Measurements from ENCODE around the gene SPATS2L.

Gene SPATS2L

GRCh38 chr2:200467806-200468681, 161.6 kb downstream of the SPATS2L start:
- H2AFZ ChIP-seq (ENCODE audit: low read length), result no peak overlapping the region
- no peaks in the 10 kb centered on the region for H3K9me3 ChIP-seq (ENCODE audit: insufficient read depth, low read depth, low read length)
- no peak overlapping the region for H3K9ac ChIP-seq (ENCODE audit: low read depth, low read length, poor library complexity, severe bottlenecking)
- H3K4me3 ChIP-seq (ENCODE audit: low read length, poor library complexity, severe bottlenecking), result no peak overlapping the region
- H3F3A ChIP-seq (ENCODE audit: low read depth), result no peaks in the 10 kb centered on the region
- H3K79me2 ChIP-seq (ENCODE audit: insufficient read depth, low read length), result no peaks in the 10 kb centered on the region
- H3K27me3 ChIP-seq (ENCODE audit: insufficient read depth, low read length, poor library complexity, severe bottlenecking), result no peaks in the 10 kb centered on the region
- TF ChIP-seq CTCF (conservative IDR thresholded peaks at IDR 0.05; ENCODE audit: low read length) (no peak), EZH2phosphoT487 (IDR thresholded peaks at IDR 0.05; ENCODE audit: borderline replicate concordance) (no peak)
- H3K9me2 ChIP-seq (replicated peaks; ENCODE audit: low read depth, low read length), result no peaks in the 10 kb centered on the region
- H3K36me3 ChIP-seq (ENCODE audit: insufficient read depth, low read length), result no peaks in the 10 kb centered on the region
- no peak overlapping the region for H3K4me2 ChIP-seq (ENCODE audit: low read depth, low read length, poor library complexity, severe bottlenecking)
- no peaks in the 10 kb centered on the region for H4K20me1 ChIP-seq (ENCODE audit: insufficient read depth, low read length, poor library complexity, severe bottlenecking)
- H3K4me1 ChIP-seq (ENCODE audit: insufficient read depth, low read length, poor library complexity, severe bottlenecking), result peaks cover 26% of the 10 kb centered on the region

- H3K4me3 ChIP-seq (ENCODE audit: low read length, poor library complexity, severe bottlenecking), result no peak overlapping the region
- H3K36me3 ChIP-seq (ENCODE audit: insufficient read depth, low read length), result no peaks in the 10 kb centered on the region
- TF ChIP-seq CTCF (conservative IDR thresholded peaks at IDR 0.05; ENCODE audit: low read length) (no peak), EZH2phosphoT487 (IDR thresholded peaks at IDR 0.05; ENCODE audit: borderline replicate concordance) (no peak)
- H3K9me3 ChIP-seq (ENCODE audit: insufficient read depth, low read depth, low read length), result no peaks in the 10 kb centered on the region
- H3K4me1 ChIP-seq (ENCODE audit: insufficient read depth, low read length, poor library complexity, severe bottlenecking), result peaks cover 24% of the 10 kb centered on the region
- no peak overlapping the region for H3K4me2 ChIP-seq (ENCODE audit: low read depth, low read length, poor library complexity, severe bottlenecking)
- no peak overlapping the region for H2AFZ ChIP-seq (ENCODE audit: low read length)
- H3K79me2 ChIP-seq (ENCODE audit: insufficient read depth, low read length), result no peaks in the 10 kb centered on the region
- no peaks in the 10 kb centered on the region for H3K27me3 ChIP-seq (ENCODE audit: insufficient read depth, low read length, poor library complexity, severe bottlenecking)
- H3K9me2 ChIP-seq (replicated peaks; ENCODE audit: low read depth, low read length), result no peaks in the 10 kb centered on the region
- H4K20me1 ChIP-seq (ENCODE audit: insufficient read depth, low read length, poor library complexity, severe bottlenecking), result no peaks in the 10 kb centered on the region
- H3K9ac ChIP-seq (ENCODE audit: low read depth, low read length, poor library complexity, severe bottlenecking), result no peak overlapping the region
- H3F3A ChIP-seq (ENCODE audit: low read depth), result no peaks in the 10 kb centered on the region
Observed at GRCh38 chr2:200469708-200470211, 163.3 kb downstream of the SPATS2L start.

- Histone ChIP-seq H3K9ac (ENCODE audit: low read depth, low read length, poor library complexity, severe bottlenecking) (no peak overlapping the region), H3F3A (ENCODE audit: low read depth) (no peaks in the 10 kb centered on the region), H4K20me1 (ENCODE audit: insufficient read depth, low read length, poor library complexity, severe bottlenecking) (no peaks in the 10 kb centered on the region), H3K4me3 (ENCODE audit: low read length, poor library complexity, severe bottlenecking) (no peak overlapping the region), H3K79me2 (ENCODE audit: insufficient read depth, low read length) (no peaks in the 10 kb centered on the region), H3K4me2 (ENCODE audit: low read depth, low read length, poor library complexity, severe bottlenecking) (no peak overlapping the region), H3K9me2 (replicated peaks; ENCODE audit: low read depth, low read length) (no peaks in the 10 kb centered on the region), H3K9me3 (ENCODE audit: insufficient read depth, low read depth, low read length) (no peaks in the 10 kb centered on the region), H3K27me3 (ENCODE audit: insufficient read depth, low read length, poor library complexity, severe bottlenecking) (no peaks in the 10 kb centered on the region), H3K36me3 (ENCODE audit: insufficient read depth, low read length) (no peaks in the 10 kb centered on the region), H3K4me1 (ENCODE audit: insufficient read depth, low read length, poor library complexity, severe bottlenecking) (peaks cover 24% of the 10 kb centered on the region), H2AFZ (ENCODE audit: low read length) (no peak overlapping the region)
- no peak for TF ChIP-seq CTCF (conservative IDR thresholded peaks at IDR 0.05; ENCODE audit: low read length)
- no peak for TF ChIP-seq EZH2phosphoT487 (IDR thresholded peaks at IDR 0.05; ENCODE audit: borderline replicate concordance)
Observed at GRCh38 chr2:200470230-200470629, 163.7 kb downstream of the SPATS2L start.

Measured in Loucy (cell line).